ENCODE results near the gene CHCHD4.
A peak's percentile ranks its signal among the peaks of the same experiment; 100 is the strongest.
"Not testable (repeated sequence)": the region's sequence is repeated elsewhere in the genome, so short reads cannot be mapped to it uniquely, and the experiment has no call there.

The CHCHD4 gene

GRCh38 chr3:14125193-14126016 lies 735 bp upstream of the CHCHD4 start:
- Histone ChIP-seq H3K4me3 (ENCODE audit: low read length) (peak overlapping the region; percentile 97), H3K4me1 (ENCODE audit: control insufficient read depth, insufficient read depth, low read length) (peaks cover 24% of the 10 kb centered on the region), H3K9ac (ENCODE audit: low read depth, low read length) (peak overlapping the region; percentile 99), H3K27me3 (ENCODE audit: control insufficient read depth, insufficient read depth, low read length) (no peaks in the 10 kb centered on the region), H3K36me3 (ENCODE audit: insufficient read depth, low read length) (peaks cover 49% of the 10 kb centered on the region), H3K9me3 (replicated peaks; ENCODE audit: low read length) (no peaks in the 10 kb centered on the region), H3K4me2 (ENCODE audit: low read length) (peak overlapping the region; percentile 97)

GRCh38 chr3:14124223-14124614 lies 451 bp downstream of the CHCHD4 start:
- Histone ChIP-seq H3K4me1 (ENCODE audit: control insufficient read depth, insufficient read depth, low read length) (peaks cover 24% of the 10 kb centered on the region), H3K4me2 (ENCODE audit: low read length) (peak overlapping the region; percentile 92), H3K36me3 (ENCODE audit: insufficient read depth, low read length) (peaks cover 38% of the 10 kb centered on the region), H3K27me3 (ENCODE audit: control insufficient read depth, insufficient read depth, low read length) (no peaks in the 10 kb centered on the region), H3K9me3 (replicated peaks; ENCODE audit: low read length) (no peaks in the 10 kb centered on the region), H3K4me3 (ENCODE audit: low read length) (peak overlapping the region; percentile 97), H3K9ac (ENCODE audit: low read depth, low read length) (peak overlapping the region; percentile 99)

GRCh38 chr3:14123308-14124222 lies 1.1 kb downstream of the CHCHD4 start:
- Histone ChIP-seq H3K9me3 (replicated peaks; ENCODE audit: low read length) (no peaks in the 10 kb centered on the region), H3K4me3 (ENCODE audit: low read length) (peak overlapping the region; percentile 97), H3K36me3 (ENCODE audit: insufficient read depth, low read length) (peaks cover 38% of the 10 kb centered on the region), H3K4me2 (ENCODE audit: low read length) (peak overlapping the region; percentile 92), H3K27me3 (ENCODE audit: control insufficient read depth, insufficient read depth, low read length) (no peaks in the 10 kb centered on the region), H3K9ac (ENCODE audit: low read depth, low read length) (peak overlapping the region; percentile 99), H3K4me1 (ENCODE audit: control insufficient read depth, insufficient read depth, low read length) (peaks cover 24% of the 10 kb centered on the region)

GRCh38 chr3:14122301-14122700 lies 2.4 kb downstream of the CHCHD4 start:
- Histone ChIP-seq H3K9me3 (replicated peaks; ENCODE audit: low read length) (no peaks in the 10 kb centered on the region), H3K4me1 (ENCODE audit: control insufficient read depth, insufficient read depth, low read length) (peaks cover 24% of the 10 kb centered on the region), H3K9ac (ENCODE audit: low read depth, low read length) (no peak overlapping the region), H3K36me3 (ENCODE audit: insufficient read depth, low read length) (peaks cover 26% of the 10 kb centered on the region), H3K27me3 (ENCODE audit: control insufficient read depth, insufficient read depth, low read length) (no peaks in the 10 kb centered on the region), H3K4me2 (ENCODE audit: low read length) (no peak overlapping the region), H3K4me3 (ENCODE audit: low read length) (no peak overlapping the region)

- Histone ChIP-seq H3K4me3 (ENCODE audit: low read length) (no peak overlapping the region), H3K9ac (ENCODE audit: low read depth, low read length) (no peak overlapping the region), H3K27me3 (ENCODE audit: control insufficient read depth, insufficient read depth, low read length) (no peaks in the 10 kb centered on the region), H3K4me1 (ENCODE audit: control insufficient read depth, insufficient read depth, low read length) (peaks cover 21% of the 10 kb centered on the region), H3K9me3 (replicated peaks; ENCODE audit: low read length) (no peaks in the 10 kb centered on the region), H3K4me2 (ENCODE audit: low read length) (no peak overlapping the region), H3K36me3 (ENCODE audit: insufficient read depth, low read length) (peaks cover 22% of the 10 kb centered on the region)
Measured at GRCh38 chr3:14121859-14122258, 2.8 kb downstream of the CHCHD4 start.

DNA sequence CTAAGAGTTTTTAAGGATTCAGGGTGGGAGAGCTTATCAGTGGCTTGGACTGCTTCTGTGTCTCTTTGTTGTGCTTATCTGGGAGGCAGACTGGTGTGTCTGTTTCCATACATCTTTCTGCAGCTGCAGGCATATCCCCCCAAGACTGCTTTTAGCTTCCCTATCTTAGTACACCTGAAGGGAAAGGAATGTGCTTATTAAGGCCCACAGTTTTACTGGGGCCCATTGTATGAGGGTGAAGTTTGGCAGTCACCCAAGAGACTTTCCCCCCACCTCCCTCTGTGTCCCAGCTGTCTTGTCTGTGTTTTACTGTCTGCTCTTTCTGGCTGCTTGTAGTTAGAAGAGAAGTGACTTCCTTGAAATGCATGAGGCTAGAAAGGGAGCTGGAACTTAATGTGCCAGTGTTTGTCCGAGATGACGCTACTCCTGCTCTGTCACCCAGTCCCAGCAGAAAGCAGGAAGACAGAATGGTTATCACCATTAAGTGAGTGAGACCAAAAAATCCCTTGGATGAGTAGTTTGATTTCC lies 3.7 kb downstream of the CHCHD4 start:
- not testable (repeated sequence) for H3K4me3 ChIP-seq (ENCODE audit: low read length); H3K27me3 ChIP-seq (ENCODE audit: control insufficient read depth, insufficient read depth, low read length); H3K9me3 ChIP-seq (replicated peaks; ENCODE audit: low read length); H3K9ac ChIP-seq (ENCODE audit: low read depth, low read length); H3K4me2 ChIP-seq (ENCODE audit: low read length)
- Histone ChIP-seq H3K4me1 (ENCODE audit: control insufficient read depth, insufficient read depth, low read length) (peaks cover 12% of the 10 kb centered on the region), H3K36me3 (ENCODE audit: insufficient read depth, low read length) (peaks cover 17% of the 10 kb centered on the region)

DNA sequence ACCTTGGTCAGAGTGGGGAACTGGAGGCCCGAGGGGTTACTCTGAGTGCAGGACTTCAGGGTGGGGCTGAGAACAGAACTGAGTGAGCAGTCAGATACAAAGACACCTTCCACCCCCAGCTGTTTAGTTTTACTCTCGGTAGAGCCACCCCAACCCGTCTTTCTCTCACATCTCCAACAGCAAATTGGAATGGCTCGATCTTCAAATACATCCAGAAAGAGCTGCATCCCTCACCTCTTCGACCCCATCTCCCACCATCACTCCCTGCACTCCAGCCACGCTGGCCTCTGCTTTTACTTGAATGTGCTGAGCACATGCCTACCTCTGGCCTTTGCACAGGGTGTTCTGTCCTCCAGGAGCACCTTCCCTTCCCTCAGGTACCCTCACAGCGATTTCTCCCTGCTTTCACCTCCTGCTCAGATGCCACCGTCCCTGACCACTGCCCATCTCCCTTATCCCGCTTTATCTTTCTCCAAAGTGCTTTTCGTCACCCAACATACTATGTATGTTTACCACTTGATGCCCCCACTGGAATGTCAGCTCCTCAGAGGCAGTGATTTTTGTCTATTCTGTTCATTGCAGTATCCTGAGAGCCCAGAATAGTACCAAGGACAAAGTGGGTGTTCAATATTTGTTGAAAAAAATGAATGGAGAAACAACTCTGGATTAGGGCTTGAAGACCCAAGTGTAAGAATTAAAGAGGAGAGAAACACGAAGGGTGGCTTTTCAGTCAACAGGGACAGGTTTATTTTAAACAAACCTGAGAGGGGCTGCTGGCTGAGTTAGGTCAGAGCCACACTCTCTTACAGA lies 4.4 kb downstream of the CHCHD4 start:
- H3K9ac ChIP-seq (ENCODE audit: low read depth, low read length) = no peak overlapping the region
- peaks cover 22% of the 10 kb centered on the region for H3K36me3 ChIP-seq (ENCODE audit: insufficient read depth, low read length)
- H3K4me2 ChIP-seq (ENCODE audit: low read length) = no peak overlapping the region
- H3K4me3 ChIP-seq (ENCODE audit: low read length) = no peak overlapping the region
- H3K9me3 ChIP-seq (replicated peaks; ENCODE audit: low read length) = no peaks in the 10 kb centered on the region
- peaks cover 11% of the 10 kb centered on the region for H3K4me1 ChIP-seq (ENCODE audit: control insufficient read depth, insufficient read depth, low read length)
- H3K27me3 ChIP-seq (ENCODE audit: control insufficient read depth, insufficient read depth, low read length) = no peaks in the 10 kb centered on the region

GRCh38 chr3:14119651-14120050 lies 5.0 kb downstream of the CHCHD4 start:
- Histone ChIP-seq H3K4me3 (ENCODE audit: low read length) (no peak overlapping the region), H3K9ac (ENCODE audit: low read depth, low read length) (no peak overlapping the region), H3K27me3 (ENCODE audit: control insufficient read depth, insufficient read depth, low read length) (no peaks in the 10 kb centered on the region), H3K4me1 (ENCODE audit: control insufficient read depth, insufficient read depth, low read length) (peaks cover 11% of the 10 kb centered on the region), H3K36me3 (ENCODE audit: insufficient read depth, low read length) (peaks cover 25% of the 10 kb centered on the region), H3K9me3 (replicated peaks; ENCODE audit: low read length) (no peaks in the 10 kb centered on the region), H3K4me2 (ENCODE audit: low read length) (no peak overlapping the region)

- H3K4me1 ChIP-seq (ENCODE audit: control insufficient read depth, insufficient read depth, low read length) = peaks cover 7% of the 10 kb centered on the region
- no peak overlapping the region for H3K4me2 ChIP-seq (ENCODE audit: low read length)
- no peaks in the 10 kb centered on the region for H3K9me3 ChIP-seq (replicated peaks; ENCODE audit: low read length)
- H3K36me3 ChIP-seq (ENCODE audit: insufficient read depth, low read length) = peaks cover 25% of the 10 kb centered on the region
- no peak overlapping the region for H3K9ac ChIP-seq (ENCODE audit: low read depth, low read length)
- H3K27me3 ChIP-seq (ENCODE audit: control insufficient read depth, insufficient read depth, low read length) = no peaks in the 10 kb centered on the region
- no peak overlapping the region for H3K4me3 ChIP-seq (ENCODE audit: low read length)
Measured at GRCh38 chr3:14118400-14119381, 6.0 kb downstream of the CHCHD4 start.
